Hepatocyte (in vitro differentiated cells): Measurements from ENCODE around the gene TOGARAM2.

Experiments used
- CTCF ChIP-seq: fragments of 200-600 bp; sonication (generic); IDR thresholded peaks from 2 replicates; pipeline ENCODE4 v1.5.1; 2016; ENCODE audit warnings: antibody characterized with exemption, mild to moderate bottlenecking; ENCODE audit not compliant: poor library complexity
- EZH2 ChIP-seq: fragments of 200-600 bp; sonication (generic); IDR thresholded peaks from 2 replicates; pipeline ENCODE4 v1.6.1; 2016; ENCODE audit warnings: antibody characterized with exemption, mild to moderate bottlenecking, borderline replicate concordance

- no peak for TF ChIP-seq CTCF
- no peak for TF ChIP-seq EZH2
These were observed 119.5 kb downstream of the TOGARAM2 start for GRCh38 chr2:29100564-29100963.
